GM19455 (cell line): Measurements from ENCODE around the gene TOMM6.
"Not testable (repeated sequence)": the region's sequence is repeated elsewhere in the genome, so short reads cannot be mapped to it uniquely, and the experiment has no call there.

Source experiments
- ATAC-seq: cut with Tn5 transposase; IDR thresholded peaks from one replicate; pipeline ENCODE4 v1.9.1; 2021; ENCODE audit not compliant: unreplicated experiment

Gene TOMM6

DNA sequence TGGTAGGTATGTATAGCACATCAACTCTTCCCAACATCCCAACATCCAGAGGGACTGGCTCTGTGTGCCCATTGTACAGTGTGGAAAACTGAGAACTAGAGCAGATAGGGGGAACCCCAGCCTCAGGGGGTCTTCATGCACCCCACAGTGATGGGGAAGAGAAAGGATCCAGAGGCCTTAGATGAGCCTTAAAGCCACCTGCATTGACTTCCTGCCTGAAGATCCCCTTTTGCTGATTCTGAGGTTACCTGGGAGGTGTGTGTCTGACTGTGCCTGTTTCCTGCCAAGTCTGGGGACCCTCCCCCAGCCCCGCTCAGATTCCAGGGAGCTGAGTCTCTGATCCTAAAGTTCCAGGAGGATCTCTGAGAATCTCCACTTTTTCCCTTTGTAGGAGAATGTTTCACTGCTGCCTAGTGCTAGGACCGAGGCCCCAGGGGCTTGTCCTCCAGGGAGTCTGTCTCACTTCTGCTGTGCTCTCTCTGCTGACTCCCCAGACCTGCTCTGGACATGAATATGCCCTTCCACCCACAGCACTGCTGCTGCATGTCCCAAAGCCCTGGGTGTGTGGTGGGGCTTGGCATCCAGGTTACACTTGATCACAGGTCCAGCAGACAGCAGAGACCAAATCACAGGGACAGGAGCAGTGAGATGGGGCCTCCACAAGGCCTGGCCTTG, 27.5 kb upstream of the TOMM6 start:
- ATAC-seq = no peak

DNA sequence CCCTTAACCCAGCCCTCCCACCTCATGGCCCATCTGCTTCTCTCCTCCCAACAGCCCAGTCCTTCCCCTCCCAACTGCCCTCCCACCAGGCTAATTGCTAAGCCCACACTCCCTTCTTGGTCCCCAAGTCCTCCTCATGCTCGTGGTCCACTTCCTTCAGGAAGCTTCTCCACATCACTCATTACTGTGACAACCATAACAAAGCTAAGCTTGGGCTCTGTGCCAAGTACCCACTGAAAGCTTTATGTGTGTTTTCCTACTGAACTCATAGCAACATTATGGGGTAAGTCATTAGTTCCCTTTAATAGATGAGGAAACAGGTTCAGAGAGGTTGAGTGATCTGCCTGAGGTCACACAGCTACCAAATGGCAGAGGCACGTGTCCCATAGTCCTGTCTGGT, 24.0 kb upstream of the TOMM6 start:
- ATAC-seq = no peak

DNA sequence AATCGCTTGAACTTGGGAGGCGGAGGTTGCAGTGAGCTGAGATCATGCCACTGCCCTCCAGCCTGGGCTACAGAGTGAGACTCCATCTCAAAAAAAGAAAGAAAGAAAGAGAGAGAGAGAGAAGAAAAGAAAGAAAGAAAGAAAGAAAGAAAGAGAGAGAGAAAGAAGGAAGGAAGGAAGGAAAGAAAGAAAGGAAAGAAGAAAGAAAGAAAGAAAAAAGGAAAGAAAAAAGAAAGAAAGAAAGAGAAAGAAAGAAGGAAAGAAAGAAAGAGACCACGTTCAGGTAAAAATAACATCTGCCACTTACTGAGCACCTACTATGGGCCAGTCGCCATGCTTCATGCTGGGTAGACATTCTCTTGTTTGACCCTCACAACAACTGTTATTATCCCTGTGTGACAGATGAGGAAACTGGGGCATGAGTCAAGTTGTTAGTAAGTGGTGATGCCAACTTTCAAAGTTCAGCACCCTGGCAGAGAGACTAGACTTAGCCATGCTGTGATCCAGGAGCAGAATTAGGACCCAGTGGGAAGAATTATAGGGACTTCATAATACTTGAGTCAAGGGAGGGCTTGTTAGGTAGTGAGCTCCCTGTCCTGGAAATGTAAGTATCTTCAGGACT, 21.3 kb upstream of the TOMM6 start:
- ATAC-seq = not testable (repeated sequence)

DNA sequence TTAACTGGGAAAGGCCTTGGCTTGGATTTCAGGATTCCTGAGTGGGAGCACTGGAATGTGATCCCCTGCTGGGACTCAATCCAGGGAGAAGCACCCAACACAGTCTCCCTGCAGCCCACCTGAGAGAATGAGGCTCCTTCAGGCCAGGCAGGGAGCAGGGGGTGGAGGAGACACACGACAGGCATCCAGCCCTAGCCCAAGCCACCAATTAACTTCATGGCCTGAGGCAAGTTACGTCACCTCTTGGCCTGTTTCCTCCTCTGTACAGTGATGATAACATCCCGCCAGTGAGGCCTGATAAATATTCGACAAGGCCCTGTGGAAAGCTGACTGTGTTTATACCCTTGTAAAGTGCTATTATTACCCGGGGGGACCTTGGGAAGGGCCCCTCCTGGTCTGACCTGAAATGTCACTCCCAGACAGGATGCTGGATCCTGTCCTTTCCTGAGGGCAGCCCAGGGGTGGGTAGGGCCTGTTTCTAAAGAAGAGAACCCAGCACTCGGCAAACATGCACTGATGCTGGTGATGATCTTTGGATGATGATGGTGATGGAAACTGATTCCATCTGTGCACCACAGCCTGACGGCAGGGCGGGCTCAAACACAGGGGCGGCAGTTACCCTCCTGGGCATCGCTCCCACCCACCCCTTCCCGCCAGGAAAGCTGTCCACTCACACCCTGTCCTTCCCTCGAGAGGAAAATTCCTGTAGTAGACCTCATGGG, 20.2 kb upstream of the TOMM6 start:
- no peak for ATAC-seq

DNA sequence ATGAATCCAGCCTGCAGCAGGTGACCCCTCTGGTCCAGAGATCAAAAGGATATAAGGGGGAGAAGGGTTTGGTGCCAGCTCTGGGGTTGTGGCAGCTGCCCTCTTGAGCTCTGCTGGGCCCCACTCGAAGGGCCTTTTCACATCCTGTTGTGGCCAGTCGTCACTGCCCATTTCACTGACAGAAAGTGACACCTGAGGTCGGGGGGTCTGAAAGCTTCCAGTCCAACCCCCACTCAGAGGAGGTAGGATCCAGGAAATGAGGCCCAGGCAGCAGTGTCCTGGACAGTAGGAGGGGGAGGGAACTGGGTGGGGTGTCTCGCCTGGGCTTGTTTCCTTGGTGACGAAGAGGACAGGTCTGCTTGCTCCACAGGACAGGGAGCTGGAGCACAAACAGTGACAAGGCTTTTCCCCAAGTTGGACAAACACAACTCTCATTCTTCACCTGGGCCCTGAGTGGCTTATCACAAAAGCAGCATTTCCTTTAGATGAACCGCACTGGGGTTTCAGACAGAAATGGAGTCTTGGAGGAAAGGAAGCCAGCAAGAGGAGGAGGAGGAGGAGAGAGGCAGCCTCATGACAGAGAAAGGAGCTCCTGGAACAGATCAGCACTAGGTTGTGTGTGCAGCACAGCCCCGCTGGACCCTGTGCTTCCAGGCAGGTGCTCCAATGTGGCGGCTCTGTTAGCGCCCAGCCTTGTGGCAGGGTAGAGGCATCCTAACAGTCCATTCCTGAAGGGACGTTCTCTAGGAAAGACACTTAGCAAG, 18.8 kb upstream of the TOMM6 start:
- no peak for ATAC-seq

DNA sequence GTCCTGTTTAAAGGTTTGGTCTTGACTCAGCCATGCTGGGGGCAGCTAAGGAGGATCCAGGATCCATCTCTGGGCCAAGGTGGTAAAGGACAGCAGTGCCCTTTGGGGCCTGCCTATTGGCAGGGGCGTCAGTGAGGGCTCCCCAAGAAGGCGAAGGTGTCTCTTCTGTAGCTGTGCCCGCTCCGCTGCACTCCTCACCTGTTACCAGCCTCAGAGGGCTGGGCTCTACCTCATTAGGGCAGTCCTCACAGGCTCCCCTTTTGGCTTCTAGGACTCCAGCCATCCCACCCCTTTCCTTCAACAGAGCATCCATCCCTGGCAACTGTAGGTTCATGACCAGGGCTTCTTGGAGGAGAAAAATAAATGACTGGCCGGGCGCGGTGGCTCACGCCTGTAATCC, 18.1 kb upstream of the TOMM6 start:
- ATAC-seq = no peak

- no peak for ATAC-seq
Measured at GRCh38 chr6:41770381-41771057, 17.0 kb upstream of the TOMM6 start.

DNA sequence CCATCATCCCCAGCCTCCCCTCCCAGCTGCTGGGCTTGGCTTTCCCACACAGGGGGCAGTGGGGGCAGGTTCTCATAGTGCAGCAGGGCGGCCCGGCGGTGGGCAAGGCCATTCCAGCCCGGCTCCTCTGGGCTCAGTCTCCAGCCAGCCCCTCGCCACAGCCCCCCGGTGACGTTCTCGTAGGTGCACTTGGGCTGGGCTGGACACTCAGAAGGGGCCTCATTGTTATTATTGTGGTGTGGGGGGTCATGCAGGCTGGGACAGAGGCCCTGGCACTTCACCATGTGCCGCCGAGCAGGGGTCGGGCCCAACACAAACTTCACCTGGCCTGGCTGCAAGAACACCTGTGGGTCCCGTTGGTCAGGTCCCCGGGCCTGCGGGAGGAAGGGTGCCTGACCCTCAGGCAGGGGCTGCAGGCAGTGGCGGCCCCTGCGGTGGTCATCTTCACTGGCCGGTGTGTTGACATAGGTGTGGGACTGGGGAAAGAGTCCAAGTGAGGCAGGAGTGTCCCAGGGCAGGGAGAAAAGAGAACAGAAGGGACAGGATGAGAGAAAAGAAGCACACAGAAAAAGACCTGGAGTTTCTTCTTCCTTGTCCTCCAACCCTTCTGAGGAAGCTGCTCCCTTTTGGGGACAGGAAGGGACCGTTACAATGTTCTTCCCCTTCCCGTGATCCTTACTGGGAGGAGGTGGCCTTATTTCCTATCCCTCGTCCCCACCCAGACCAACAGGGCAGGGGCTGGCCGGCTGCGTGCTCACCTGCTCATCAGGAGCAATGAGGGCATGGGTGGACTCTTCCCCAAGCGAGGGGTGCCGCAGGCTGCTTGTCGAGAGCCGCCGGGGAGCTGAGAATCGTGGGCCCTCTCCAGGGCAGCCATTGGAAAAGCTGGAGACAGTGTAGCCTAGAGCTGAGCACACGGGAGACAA, 16.2 kb upstream of the TOMM6 start:
- no peak for ATAC-seq

DNA sequence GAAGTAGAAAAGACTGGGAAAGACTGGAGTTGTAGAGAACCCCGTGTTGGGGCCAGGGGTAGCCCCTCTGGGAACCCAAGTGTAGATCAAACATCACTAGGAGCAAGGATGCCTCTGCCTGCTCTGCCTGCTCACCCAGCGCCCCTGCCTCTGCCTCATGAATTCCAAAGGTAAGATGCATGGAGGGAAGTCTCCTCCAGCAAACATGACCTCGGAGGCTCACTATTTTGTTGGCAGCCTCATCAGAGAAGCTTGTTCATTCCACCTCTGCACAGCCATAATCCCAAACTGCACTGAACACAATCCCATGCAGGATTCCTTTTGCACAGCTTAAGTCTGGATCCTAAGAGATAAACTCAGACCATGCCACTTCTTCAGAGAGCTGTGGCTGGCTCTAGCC, 12.7 kb upstream of the TOMM6 start:
- ATAC-seq = no peak

- ATAC-seq = no peak
Measured at GRCh38 chr6:41775293-41775882, 12.1 kb upstream of the TOMM6 start.

GRCh38 chr6:41777551-41778285, 9.8 kb upstream of the TOMM6 start:
- ATAC-seq = no peak

DNA sequence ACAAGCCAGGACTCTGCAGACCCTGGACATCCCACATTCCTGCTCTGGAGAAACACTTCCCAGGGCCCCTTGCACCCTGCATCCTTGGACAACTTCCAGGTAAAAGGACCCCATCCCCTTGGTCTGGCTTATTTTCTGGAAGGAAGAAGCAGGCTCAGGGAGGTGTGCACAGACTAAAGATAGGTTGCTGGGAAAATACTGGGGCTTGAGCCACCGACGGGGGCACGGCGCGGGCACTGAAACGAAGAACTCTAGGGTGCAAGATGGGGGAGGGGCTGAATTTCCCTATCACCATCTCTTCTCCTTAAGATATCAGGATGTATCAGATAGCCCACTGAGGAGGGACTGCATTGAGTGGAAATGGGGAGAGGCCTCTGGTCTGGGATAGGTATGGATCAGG, 8.6 kb upstream of the TOMM6 start:
- ATAC-seq = no peak

DNA sequence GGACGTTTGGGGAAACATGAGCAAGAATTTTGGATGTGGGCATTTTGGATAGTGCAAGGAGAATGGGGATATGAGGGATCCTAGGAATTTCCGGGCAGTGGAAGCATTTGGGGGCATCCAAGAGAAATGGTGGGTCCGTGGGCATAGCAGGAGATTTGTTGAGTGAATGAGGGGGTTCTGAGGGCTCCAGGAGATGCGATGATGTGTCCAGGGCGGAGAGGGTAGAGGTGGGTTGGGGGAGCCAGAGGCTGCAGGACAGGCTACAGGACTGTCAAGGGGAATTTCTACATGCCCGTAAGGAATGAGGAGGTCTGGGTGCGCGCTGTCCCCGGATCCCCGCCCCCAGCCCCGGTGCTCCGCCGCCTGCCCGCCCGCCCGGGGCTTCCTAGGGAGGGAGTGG, 8.2 kb upstream of the TOMM6 start:
- peak; percentile 5 for ATAC-seq

- peak; percentile 96 for ATAC-seq
Measured at GRCh38 chr6:41779788-41780550, 7.5 kb upstream of the TOMM6 start, which contains the start of gene FRS3. Gene FRS3, minus strand, starts transcription at chr6:41779900. Its CDS starts 2,913 bp downstream, at chr6:41776987.

DNA sequence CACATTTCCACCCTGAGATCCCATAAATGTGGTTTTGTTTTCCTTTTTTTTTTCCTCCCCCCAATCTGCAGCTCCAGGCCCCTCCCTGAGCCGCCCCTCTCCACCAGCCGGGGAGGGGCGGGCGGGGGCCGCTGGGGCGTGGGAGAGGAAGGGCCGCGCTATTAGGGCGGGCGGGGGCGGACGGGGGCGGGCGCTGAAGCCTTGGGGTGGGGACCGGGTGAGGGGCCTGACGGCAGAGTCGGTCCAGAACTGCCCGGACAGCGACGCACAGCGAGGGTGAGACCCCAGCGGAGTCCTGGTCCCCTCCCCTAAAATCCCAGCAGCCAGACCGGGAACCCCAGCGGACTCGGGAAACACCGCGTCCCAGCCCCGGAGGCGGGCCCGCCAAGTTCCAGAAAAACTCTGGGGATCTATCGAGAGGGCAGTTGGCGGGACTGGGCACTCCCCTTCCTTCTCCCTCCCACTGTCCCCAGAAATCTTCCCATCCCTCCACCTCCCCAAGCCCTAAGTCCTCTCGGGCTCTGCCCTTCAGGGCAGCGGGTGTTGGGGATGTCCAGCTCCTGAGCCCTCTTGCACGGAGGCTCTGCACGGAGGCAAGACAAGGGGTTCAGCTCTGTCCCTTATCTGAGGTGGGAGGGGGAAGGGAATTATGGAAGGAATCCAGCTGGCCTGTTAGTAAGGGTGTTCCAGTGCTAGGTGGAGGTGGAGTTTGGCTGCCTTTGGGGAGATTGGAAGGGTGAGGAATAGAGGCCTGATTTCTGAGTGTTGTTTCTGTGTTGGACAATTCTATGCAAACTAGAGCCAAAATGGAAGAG, 6.7 kb upstream of the TOMM6 start, which contains the start of gene PRICKLE4:
Gene PRICKLE4 (plus strand): TSS at position 232 of the 815 bp plus-strand sequence. CDS start 2,692 bp downstream, outside the sequence.
- ATAC-seq = no peak

DNA sequence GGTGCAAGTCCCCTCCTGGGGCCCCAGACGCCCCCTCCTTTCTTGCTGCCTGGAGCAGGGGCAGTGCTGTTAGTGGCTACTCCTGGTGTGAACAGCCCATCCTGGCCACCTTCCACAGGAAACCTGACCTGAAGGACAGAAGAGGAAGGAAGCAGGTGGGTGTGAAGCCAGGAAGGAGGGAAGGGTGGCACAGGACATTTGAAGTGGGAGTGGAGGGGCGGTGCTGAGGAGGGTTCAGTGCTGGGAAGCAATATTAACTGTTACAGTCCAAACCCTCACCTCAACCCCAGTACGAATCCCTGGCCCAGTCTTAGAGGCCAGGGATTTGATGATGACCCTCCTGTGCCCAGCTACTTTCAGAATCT, 6.1 kb upstream of the TOMM6 start:
- ATAC-seq = no peak

- ATAC-seq = no peak
Measured at GRCh38 chr6:41783106-41783780, 4.3 kb upstream of the TOMM6 start.
